ENCODE measurements around the gene SYT5. TPM values are rescaled to one million over a fixed set of nuclear protein-coding genes. Genes with fewer than 3 reads are reported as not detected.
A peak's percentile ranks its signal among the peaks of the same experiment; 100 is the strongest.

Gene SYT5
- total and polyA plus RNA-seq, 9 of the 15 experiments (the other 6 are each of a cell fraction or from before 2014, with no cell fraction given): 1.3 to 20.9 (median 8.8) TPM

- TF ChIP-seq ARID4B (CRISPR knock-in tag; IDR thresholded peaks at IDR 0.05): no peak
- TF ChIP-seq SIRT6 (IDR thresholded peaks at IDR 0.05; ENCODE audit: low read depth, low read length): no peak
- TF ChIP-seq RBFOX2 (IDR thresholded peaks at IDR 0.05; ENCODE audit: low read depth, low read length): no peak
- no peak for TF ChIP-seq HNRNPL (IDR thresholded peaks at IDR 0.05; ENCODE audit: low read depth, low read length)
- no peak for TF ChIP-seq ZBTB43 (CRISPR knock-in tag; IDR thresholded peaks at IDR 0.05)
- TF ChIP-seq BCOR (IDR thresholded peaks at IDR 0.05): no peak
- no peak for TF ChIP-seq THAP7 (CRISPR knock-in tag; IDR thresholded peaks at IDR 0.05)
- TF ChIP-seq ETV1 (tag; conservative IDR thresholded peaks at IDR 0.05; ENCODE audit: low read depth): no peak
- no peak for TF ChIP-seq SETDB1 (IDR thresholded peaks at IDR 0.05; ENCODE audit: low read length)
- TF ChIP-seq STAG1 (CRISPR knock-in tag; IDR thresholded peaks at IDR 0.05; ENCODE audit: borderline replicate concordance): no peak
- TF ChIP-seq ZKSCAN3 (CRISPR knock-in tag; IDR thresholded peaks at IDR 0.05): no peak
- peak; percentile 89 to 94 for TF ChIP-seq MNT (conservative IDR thresholded peaks at IDR 0.05)
- TF ChIP-seq ZNF644 (tag; IDR thresholded peaks at IDR 0.05; ENCODE audit: low read depth): no peak
- no peak for TF ChIP-seq ZNF431 (CRISPR knock-in tag; IDR thresholded peaks at IDR 0.05)
- TF ChIP-seq KHSRP (IDR thresholded peaks at IDR 0.05): no peak
- no peak for TF ChIP-seq THRAP3 (IDR thresholded peaks at IDR 0.05; ENCODE audit: borderline replicate concordance)
- TF ChIP-seq ATF7 (IDR thresholded peaks at IDR 0.05): peak; percentile 100
- TF ChIP-seq MTA2 (IDR thresholded peaks at IDR 0.05; ENCODE audit: low read depth): no peak
- no peak for TF ChIP-seq HMBOX1 (IDR thresholded peaks at IDR 0.05)
- TF ChIP-seq ZFPM2 (CRISPR knock-in tag; IDR thresholded peaks at IDR 0.05): no peak
- no peak for TF ChIP-seq ZNF133 (CRISPR knock-in tag; IDR thresholded peaks at IDR 0.05)
These were observed 13.4 kb downstream of the SYT5 start, which contains the start of gene DNAAF3 (continued) for GRCh38 chr19:55166530-55167268.
